ENCODE data around the gene PLK5.

The PLK5 gene

DNA sequence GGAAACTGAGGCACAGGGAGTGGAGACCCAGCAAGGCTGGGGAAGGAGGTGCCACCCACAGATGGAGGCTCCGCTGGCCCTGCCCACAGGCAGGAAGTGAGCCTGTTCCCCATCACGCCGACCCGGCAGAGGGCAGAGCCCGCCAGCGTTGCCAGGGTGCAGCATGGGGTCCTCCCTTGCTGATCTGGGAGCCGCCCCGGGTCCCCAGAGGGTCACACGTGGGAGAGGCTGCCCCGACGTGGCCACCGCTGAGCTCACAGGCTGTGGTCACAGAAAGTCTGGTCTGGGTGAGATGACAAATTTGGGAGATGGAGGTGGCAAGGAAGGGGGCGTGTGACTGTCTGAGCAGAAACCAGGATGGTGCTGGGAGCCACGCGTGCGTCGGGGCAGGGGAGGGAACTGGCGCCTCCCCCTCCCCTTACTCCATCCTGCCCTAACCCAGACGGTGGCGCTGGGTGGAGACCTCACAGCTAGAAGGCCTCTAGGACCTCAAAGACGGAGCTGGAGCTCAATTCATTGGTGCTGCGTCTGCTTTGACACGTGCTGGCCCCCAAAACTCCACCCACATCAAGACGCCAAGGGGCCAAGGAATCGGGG, 36.5 kb downstream of the PLK5 start:
- DNase-seq, result no peak

DNA sequence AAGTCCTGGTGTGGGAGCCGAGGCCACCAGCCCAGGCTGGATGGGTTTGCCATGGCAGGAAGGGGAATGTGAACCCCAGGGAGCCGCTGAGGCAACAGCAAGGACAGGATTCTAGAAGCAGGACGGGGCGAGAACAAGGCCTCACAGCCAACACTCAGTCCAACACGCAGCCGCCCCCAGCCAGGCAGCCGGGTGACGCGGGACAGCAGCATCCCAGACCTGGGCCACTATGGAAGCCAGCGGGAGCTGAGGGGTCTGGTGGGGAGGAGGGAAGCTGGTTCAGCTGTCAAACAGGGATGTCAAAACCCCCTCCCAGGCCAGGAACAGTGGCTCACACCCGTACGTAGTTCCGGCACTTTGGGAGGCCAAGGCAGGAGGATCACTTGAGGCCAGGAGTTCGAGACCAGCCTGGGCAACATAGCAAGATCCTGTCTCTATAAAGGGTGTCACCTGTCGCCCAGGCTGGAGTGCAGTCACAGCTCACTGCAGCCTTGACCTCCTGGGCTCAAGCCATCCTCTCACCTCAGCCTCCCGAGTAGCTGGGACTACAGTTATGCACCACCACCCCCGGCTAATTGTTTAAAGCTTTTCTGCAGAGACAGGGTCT, 37.5 kb downstream of the PLK5 start:
- DNase-seq, result no peak

DNA sequence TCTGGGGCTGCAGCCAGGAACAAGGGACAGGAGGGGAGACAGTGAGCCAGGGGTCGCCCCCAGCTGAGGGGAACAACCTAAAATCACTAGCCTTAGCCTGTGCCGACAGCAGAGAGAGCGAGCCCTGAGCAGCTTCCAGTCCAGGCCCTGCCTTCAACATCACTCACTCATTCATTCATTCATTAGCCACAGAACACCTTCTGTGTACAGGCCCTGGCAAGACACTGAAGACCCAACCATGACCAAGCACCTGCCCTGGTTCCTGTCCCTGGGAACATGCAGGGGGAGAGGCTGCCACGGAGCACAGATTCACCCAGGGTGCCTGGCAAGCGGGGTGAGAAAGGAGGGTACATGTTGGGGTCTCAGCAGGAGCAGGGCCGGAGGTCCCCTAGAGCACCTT, 39.4 kb downstream of the PLK5 start:
- no peak for DNase-seq

DNA sequence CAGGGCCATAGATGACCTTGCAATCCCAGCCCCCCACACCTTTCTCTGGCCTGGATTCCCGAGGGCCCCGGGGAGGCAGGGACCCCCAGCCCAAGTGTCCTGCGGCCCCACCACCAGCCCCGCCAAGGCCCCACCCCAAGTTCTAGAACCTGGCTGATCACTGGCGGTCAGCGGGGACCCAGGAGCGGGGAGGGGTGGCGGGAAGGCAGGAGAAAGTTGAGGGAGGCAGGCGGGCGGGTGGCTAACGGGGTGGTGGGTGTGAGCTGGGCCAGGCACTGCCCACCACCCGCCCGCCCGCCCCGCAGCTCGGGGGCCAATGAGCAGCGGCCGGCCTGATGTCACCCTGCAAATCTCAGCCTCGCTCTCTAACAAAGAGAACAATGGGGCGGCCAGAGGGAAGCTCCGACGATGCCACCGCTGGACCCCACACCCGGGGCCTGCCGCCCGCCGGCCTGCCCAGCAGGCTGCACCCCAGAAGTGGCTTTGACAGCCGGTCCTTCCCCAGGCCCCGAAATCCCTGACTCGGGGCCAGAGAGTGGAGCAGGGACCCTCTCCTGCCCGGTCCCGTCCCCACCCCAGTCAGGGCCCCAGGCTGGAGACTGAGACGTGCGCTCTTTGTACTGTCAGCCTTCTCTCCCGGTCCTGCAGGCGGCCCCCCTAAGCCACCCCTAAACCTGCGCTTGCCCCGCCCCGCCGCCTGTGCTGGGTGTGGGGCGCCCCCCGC, 42.7 kb downstream of the PLK5 start:
- DNase-seq, result peak; percentile 66

DNA sequence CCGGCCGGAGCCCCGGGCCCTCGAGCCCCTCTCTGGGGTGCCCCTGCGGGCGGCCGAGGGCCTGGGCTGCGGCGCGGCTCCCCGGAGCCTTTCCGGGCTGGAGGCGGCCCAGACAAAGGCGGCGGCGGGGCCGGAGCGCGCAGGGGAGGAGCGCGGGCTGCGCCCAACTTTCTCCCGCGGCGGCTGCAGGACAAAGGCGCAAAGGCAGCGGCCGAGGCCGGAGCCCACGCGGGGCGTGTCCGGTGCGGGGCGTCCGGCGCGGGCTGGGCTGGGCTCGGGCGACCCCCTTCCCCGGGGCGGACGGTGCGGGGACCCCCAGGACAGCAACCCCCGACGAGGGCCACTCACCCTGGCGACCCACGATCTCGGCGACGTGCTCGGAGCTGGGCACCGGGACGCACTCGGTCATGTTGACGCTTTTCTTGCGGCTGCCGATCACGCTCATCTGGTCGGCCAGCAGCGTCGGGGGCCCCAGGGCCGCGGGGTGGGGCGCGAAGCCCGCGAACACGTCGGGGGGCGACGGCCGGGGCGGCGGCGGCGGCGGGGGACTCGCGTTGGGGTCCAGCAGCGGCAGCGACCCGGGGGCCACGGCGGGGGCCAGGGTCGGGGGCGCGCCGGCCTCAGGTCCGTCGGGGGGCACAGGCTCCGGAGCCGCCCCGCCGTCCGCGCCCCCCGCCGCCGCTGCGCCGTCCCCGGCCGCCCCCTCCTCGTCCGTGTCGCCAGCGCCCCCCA, 43.4 kb downstream of the PLK5 start:
- DNase-seq, result no peak

DNA sequence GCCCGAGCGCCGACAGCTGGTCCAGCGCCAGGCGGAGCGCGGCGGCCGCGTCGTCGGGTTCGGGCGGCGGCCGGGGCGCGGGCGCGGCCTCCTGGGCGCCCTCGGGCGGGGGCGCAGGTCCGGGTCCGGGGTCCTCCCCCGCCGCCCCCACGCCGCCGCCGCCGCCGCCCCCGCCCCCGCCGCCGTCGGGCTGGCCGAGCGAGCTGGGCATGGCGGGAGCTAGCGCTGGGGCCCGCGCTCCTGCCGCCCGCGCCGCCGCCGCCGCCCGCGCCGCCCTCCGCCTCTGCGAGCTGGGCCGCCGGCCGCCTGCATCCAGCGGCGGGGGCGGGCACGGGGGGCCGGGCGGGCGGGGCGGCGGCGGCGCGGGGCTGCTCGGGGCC, 44.0 kb downstream of the PLK5 start:
- DNase-seq, result no peak

DNA sequence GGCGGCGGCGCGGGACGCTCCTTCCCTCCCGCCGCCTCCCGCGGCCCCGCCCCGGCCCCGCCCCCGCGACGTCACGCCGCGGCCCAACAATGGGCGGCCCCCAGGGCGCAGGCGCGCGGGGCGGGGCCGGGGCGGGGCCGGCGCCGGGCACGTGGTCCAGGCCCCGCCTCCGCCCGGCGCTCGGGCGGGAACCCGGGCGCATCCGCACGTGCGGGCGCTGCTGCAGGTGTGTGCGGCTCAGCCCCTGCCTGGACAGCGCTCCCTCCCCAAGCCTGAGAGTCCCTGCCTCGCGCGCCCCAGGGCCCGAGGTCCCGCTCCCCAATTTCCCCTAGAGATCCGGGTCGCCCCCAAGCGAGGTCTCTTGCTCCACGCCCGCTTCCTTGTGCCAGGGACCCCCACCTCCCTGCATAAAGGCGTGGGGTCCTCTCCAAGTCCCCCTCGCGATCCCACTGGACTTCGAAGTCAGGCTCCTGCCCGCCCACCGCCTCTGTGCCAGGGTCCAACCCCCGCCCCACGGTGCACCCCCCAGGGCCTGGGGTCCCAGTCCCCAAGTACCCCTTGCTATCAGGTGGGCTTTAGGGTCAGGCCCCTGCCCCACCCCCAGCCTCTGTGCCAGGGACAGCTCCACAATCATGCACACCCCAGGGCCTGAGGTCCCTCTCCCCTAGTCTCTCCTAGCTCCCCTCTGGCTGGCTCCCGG, 44.6 kb downstream of the PLK5 start, which contains the start of gene MEX3D:
Gene MEX3D, minus strand, starts transcription at position 6 of the 700 bp plus-strand sequence. CDS start 267 bp downstream, outside the sequence.
- DNase-seq, result peak; percentile 56

DNA sequence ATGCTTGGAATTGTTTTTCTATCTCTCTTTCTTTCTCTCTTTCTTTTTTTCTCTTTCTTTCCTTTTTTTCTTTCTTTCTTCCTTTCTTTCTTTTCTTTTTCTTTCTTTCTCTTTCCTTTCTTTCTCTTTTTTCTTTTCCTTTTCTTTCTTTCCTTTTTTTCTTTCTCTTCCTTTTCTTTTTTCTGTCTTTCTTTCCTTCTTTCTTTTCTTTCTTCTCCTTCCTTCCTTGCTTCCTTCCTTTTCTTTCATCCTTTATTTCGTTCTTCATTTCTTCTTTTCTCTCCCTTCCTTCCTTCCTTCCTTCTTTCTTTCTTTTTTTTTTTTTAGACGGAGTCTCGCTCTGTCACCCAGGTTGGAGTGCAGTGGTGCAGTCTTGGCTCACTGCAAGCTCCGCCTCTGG, 46.1 kb downstream of the PLK5 start:
- DNase-seq, result no peak

DNA sequence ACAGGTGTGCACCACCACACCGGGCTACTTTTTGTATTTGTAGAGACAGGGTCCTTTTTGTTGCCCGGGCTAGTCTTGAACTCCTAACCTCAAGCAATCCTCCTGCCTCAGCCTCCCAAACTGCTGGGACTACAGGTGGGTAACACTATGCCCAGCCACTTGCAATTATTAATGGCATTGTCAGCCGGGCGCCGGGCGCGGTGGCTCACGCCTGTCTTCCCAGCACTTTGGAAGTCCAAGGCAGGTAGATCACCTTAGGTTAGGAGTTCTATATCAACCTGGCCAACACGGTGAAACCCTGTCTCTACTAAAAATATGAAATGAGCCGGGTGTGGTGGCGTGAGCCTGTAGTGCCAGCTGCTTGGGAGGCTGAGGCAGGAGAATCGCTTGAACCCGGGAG, 47.0 kb downstream of the PLK5 start:
- DNase-seq, result no peak

DNA sequence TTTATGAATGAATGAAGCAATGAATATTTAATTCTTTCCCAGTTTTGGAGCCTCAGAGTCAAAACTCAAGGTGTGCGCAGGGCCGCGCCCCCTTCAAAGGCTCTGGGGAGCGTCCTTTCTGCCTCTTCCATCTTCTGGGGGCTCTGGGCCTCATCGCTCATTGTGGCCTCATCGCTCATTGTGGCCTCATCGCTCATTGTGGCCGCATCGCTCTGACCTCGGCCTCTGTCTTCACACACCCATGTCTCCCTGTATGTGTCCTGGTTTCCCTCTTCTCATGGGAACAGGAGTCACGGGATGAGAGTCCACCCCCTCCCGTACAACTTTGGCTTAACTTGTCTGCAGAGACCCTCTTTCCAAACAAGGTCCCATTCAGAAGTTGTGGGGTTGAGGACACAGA, 47.5 kb downstream of the PLK5 start:
- no peak for DNase-seq

DNA sequence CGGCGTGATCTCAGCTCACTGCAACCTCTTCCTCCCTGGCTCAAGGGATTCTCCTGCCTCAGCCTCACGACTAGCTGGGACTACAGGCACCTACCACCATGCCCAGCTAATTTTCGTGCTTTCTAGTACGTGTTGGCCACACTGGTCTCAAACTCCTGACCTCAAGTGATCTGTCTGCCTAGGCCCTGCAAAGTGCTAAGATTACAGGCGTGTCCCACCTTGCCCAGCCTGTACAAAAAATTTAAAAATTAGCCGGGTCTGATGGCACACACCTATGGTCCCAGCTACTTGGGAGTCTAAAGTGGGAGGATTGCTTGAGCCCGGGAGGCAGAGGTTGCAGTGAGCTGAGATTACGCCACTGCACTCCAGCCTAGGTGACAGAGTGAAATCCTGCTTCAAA, 48.9 kb downstream of the PLK5 start:
- DNase-seq, result no peak

DNA sequence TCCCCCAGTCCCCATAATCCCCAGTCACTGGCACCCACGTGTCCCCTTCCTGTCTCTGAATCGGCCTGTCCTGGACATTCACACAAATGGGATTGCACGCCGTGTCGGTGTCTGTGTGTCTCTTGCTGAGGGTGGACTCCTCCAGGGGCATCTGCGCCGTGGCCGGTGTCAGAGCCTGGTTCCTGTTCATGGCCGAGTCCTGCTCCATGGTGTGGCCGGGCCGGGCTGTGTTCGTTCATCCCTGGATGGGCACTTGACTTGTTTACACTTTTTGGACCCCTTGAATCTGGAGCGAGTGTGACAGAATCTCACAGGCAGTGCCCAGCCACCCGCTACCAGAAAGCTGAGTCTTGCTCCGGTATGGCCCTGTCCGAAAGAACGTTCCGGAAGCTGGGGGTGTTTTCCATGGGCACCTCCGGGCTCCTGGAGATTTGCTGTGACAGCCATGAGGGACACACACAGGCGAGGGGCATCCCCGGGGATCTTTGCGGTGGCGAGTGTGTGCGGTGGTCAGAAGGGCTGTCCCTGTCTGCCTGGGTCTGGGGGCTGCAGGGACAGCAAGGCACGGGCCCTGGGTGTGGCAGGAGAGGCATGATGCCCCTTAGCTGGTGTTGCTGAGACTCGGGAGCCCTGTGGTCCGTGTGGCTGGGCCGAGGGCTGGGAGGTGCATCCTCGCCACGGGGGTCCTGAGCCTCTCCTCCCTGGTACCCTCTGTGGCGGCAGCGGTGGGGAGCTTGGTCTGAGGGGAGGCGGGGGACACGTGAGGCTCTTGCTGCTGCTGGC, 50.7 kb downstream of the PLK5 start:
- no peak for DNase-seq

DNA sequence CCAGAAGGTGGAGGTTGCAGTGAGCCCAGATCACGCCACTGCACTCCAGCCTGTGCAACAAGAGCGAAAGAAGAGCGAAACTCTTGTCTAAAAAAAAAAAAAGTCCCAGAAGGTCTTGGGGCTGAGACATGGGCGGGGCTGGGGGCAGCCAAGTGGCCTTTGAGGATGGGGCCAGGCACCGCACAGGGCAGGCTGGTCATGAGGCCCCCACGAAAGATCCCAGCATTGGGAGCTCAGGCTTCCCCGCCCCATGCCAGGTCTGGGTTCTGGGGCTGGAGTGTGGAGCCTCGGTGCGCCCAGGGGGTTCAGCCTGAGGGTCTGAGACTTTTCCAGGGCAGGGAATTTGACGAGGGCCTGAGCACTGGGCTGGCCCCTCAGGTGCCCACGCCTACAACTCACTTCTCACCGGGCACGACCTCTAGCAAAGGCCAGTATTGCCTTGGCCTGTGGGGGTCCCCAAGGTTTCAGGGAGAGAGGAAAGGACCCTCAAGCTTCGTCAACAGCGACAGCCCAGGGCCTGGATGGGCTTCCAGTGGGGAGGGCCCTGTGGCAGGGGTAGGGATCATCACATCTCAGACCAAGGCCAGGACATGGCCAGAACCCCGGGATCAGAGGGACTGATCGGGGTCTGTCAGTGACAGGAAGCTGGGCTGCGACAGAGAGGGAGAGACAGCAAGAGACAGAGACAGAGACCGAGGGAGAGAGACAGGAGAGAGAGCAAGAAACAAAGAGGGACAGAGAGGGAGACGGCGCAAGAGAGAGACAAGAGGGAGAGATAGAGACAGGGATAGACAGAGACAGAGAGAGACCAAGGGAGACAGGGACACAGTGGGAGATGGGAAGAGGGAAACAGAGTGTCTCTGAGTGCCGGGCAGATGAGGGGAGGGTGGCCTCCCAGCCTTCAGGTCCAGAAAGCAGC, 51.7 kb downstream of the PLK5 start:
- DNase-seq, result no peak

DNA sequence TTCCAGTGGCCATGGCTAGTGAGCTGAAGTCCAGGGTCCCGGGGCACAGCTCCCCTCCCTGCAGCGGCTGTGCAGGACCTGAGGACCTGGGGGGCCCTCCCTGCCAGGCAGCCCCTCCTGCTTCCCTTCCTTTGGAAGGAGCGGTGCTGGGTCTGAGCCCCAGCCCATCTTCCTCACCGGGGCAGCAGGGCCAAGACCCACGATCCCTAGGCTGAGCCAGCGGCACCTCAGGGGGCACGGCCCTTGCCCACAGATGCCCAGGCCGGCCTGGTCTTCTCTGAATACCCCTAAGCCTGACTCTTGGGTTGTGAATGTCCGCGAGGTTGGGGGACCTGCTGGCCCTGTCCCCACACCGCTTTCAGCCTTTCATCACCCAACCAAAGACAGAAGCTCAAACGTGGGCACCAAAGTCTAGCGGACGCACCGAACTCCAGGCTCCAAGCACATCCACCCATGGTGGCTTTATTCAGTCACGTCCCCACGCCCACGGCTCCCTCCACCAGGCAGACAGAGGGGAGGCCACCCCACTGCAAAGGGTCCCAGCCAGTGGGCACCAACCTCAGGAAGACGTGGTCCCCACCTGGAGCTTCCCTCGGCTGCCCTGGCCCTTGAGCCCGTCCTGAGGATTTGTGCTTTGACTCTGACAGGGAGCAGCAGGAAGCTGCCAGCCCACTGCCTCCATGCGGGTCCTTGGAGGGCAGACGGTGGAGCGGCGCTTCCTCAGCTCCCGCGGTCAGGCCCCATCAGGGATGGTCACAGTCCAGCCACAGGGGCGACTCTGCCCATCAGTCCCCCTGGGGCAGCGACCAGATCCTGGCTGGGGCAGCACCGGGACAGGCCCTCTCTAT, 52.6 kb downstream of the PLK5 start:
- DNase-seq, result no peak

DNA sequence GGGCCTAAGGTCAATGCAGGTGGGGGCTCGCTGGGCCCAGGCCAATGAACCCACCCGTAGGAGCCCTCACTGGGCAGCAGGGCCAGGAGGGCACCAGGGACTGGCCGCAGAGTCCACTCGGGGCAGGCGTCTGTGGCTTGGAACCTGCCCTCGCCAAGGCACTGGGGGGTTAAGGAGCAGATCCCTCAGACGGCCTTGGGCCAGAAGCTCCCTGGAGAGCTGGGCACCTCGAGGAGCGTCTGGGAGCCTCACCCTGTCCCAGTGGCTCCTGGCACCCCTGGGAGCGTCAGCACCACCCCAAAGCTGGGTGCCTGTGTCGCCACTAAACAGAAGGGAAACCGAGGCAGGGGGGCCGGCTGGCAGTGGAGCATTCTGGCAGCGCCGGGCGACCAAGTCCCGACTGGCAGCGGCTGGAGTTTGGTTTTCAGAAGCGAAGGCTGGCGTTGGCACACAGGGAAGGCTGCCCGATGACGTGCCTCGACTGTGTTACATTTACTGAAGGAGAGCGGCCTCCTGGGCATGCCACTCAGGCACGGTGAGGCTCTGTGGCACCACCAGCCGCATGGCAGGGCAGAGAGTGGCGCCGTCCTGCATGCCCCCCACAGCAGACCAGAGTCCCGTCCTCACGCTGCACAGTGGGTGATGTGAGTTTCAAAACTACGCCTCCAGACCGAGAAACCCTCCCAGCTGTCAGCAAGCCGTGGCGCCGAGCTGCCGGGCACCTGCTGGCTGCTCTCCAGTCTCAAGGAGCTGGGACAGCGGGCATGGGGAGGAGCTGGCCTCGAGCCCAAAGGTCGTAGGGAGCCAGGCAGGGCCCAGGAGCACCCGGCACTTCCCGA, 53.4 kb downstream of the PLK5 start:
- peak; percentile 75 for DNase-seq

DNA sequence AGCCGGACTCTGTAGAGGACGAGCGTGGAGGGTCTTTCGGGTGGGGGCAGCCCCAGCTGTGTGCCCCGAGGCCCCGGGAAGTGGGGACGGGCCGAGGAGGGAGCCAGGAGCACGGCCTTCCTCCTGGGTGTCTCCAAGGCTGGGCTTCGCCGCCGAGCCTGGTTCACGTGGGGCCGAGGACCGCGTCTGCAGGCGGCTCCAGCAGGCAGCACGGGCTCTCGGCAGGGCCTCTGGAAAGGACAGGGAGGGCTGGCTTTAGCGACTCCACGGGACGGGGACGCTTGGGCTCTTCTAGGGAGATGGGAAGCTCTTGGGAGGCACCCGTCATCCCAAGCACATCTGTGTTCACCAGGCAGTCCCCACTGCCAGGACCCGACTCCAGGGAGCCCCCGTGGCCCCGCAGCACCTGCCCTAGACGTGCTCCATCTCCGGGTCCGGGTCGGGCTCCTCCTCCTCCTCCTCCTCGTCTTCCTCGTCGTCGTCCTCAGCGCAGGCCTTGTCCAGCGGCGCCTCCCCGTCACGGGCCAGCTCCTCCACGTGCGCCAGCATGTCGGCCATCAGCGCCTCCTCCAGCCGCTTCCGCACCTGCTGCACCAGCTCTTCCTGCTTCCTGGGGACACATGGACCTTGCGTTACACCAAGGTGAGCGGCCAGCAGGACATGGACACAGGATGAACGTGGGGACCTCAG, 54.2 kb downstream of the PLK5 start:
- DNase-seq, result no peak

DNA sequence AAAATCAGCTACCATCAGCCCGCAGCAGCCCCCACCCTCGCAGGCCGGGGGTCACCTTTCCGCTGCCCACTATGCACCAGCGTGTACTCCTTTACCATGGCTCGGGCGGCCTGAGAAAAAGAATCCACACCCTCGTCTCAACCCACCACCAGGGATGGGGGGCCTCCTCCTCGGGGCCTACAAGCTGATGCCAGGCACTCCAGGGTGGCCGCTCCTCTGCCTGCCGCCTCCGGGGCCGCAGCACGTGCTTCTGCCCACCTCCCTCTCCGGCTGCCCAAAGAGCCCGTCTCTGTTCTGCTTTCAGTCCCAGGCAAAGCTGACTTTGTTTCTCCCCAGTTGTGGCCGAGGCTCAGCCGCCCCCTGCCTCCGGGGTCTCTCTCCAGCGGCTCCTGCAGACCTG, 55.3 kb downstream of the PLK5 start:
- no peak for DNase-seq

DNA sequence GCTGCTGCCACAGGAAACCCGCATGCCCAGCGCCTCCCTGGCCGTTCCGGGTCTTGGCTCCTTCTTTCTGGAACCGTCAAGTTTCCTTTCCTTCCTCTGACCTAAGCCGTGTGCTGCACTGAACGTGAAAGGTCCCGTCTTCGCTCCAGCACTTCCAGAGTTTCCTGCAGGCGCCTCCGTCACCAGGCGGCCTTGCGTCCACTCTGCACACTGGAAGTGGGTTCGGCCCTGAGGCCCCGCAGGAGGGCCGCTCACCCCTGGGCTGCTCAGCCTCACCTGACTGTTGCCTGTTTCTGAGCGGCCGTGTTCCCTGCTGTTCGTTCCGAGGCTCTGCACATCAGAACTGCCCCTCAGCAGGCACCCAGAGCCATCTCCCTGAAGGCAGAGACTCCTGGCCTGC, 56.5 kb downstream of the PLK5 start:
- DNase-seq, result no peak

DNA sequence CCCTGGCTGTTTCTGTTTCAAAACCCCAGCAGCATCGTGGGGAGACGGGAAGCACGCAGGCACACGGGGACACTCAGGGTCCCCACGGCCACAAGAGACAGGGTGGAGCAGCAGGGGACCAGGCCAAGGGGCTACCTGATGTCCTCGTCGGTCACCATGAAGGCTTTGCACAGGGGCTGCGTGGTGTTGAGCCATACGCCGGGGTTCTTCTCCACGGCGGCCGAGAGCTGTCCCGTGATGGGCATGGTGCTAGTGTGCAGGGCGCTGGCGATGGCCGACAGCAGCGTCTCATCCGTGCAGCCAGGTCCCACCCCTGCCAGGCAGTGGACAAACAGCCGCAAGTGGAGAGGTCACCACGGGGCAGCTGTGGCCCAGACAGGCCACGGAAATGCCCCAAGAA, 57.1 kb downstream of the PLK5 start:
- no peak for DNase-seq

Measured in NCI-H1092 (cell line).